ENCODE results near the gene CNNM2.

GRCh38 chr10:102982296-102982695, 64.2 kb downstream of the CNNM2 start:
- TF ChIP-seq CTCF (IDR thresholded peaks at IDR 0.05) (no peak), ATF2 (CRISPR knock-in tag; IDR thresholded peaks at IDR 0.05; ENCODE audit: borderline replicate concordance, low read depth) (no peak), FOXK1 (CRISPR knock-in tag; IDR thresholded peaks at IDR 0.05) (no peak), PREB (CRISPR knock-in tag; IDR thresholded peaks at IDR 0.05; ENCODE audit: borderline replicate concordance) (no peak), FOXP1 (CRISPR knock-in tag; IDR thresholded peaks at IDR 0.05; ENCODE audit: borderline replicate concordance) (no peak), TCF7 (CRISPR knock-in tag; IDR thresholded peaks at IDR 0.05; ENCODE audit: low read depth) (no peak), ZNF416 (CRISPR knock-in tag; IDR thresholded peaks at IDR 0.05) (no peak), E2F4 (CRISPR knock-in tag; IDR thresholded peaks at IDR 0.05; ENCODE audit: borderline replicate concordance, low read depth) (no peak), MXD4 (CRISPR knock-in tag; IDR thresholded peaks at IDR 0.05; ENCODE audit: borderline replicate concordance) (no peak)

All from WTC11 (cell line).